Sigmoid colon (tissue), 4 donors: ENCODE measurements around the gene MGST2.

ENCODE experiments used
- CTCF ChIP-seq, 4 experiments: fragments of 450-650 bp in 3 of 4; fragments of 200-600 bp in 1 of 4; IDR thresholded peaks; one replicate each; pipeline ENCODE4 v1.5.1; 2016 to 2019; ENCODE audit warnings: antibody characterized with exemption in 4 of 4, mild to moderate bottlenecking in 3 of 4, moderate library complexity in 2 of 4
- EP300 ChIP-seq, 4 donors: sonication (generic); formaldehyde crosslinking; IDR thresholded peaks; one replicate each; pipeline ENCODE4 v1.6.1; 2017; ENCODE audit warnings: antibody characterized with exemption in 4 of 4
- POLR2A ChIP-seq, 2 donors: fragments of 450-650 bp; IDR thresholded peaks; one replicate each; pipeline ENCODE4 v1.6.1; 2016; ENCODE audit warnings: antibody characterized with exemption in 2 of 2, mild to moderate bottlenecking in 2 of 2, moderate library complexity in 2 of 2
- POLR2AphosphoS5 ChIP-seq, 4 donors: sonication (generic); formaldehyde crosslinking; IDR thresholded peaks; one replicate each; pipeline ENCODE4 v1.6.1; 2017; ENCODE audit warnings: antibody characterized with exemption in 4 of 4

- TF ChIP-seq CTCF (IDR thresholded peaks at IDR 0.05) = no peak
- no peak for TF ChIP-seq POLR2A (IDR thresholded peaks at IDR 0.05)
- no peak for TF ChIP-seq EP300 (IDR thresholded peaks at IDR 0.05)
- TF ChIP-seq POLR2AphosphoS5 (IDR thresholded peaks at IDR 0.05) = no peak
These were observed 17.1 kb downstream of the MGST2 start for GRCh38 chr4:139682741-139683151.
